ENCODE results near the gene FADS3. TPM values are rescaled to one million over a fixed set of nuclear protein-coding genes. Genes with fewer than 3 reads are reported as not detected.

Gene FADS3
- total RNA-seq, 1 experiment from 2014 or later, result 50.0 TPM

DNA sequence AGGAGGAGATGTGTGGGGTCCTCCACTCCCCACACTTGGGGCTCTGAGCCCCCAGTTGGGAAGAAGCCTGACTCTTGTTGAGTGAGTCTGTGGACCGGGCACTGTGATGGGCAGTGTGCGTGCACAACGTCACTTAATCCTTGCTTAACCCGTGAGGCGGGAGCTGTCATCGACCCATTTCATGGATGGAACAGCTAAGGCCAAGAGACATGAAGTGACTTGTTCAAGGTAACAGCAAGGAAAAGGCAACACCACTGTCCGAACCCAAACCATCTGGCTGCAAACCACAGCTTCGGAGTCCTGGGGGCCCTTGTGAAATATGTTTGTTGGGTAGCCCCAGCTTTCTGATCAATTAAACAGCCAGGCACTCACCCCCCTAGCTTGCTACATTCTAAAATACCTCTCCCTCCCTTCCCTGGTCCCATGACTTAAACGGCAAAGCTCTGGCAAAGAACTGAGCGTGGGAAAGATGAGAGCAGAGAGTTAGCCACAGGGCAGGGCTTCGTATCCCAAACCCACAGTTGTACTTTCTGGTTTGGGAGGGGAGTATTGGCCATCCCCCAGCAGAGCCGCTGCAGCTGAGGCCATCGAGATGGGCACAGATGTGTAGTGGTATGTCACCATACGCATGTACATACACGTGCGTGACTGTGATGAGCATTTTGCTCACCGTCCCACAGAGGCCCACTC, 37.0 kb downstream of the FADS3 start (continued):
- TF ChIP-seq, protein P1, sequence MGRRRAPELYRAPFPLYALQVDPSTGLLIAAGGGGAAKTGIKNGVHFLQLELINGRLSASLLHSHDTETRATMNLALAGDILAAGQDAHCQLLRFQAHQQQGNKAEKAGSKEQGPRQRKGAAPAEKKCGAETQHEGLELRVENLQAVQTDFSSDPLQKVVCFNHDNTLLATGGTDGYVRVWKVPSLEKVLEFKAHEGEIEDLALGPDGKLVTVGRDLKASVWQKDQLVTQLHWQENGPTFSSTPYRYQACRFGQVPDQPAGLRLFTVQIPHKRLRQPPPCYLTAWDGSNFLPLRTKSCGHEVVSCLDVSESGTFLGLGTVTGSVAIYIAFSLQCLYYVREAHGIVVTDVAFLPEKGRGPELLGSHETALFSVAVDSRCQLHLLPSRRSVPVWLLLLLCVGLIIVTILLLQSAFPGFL (CRISPR knock-in tag; IDR thresholded peaks at IDR 0.05; ENCODE audit: borderline replicate concordance), result no peak
- TF ChIP-seq CTCF (IDR thresholded peaks at IDR 0.05), result no peak
- no peak for TF ChIP-seq NFATC4 (CRISPR knock-in tag; IDR thresholded peaks at IDR 0.05)
- TF ChIP-seq, protein P2, sequence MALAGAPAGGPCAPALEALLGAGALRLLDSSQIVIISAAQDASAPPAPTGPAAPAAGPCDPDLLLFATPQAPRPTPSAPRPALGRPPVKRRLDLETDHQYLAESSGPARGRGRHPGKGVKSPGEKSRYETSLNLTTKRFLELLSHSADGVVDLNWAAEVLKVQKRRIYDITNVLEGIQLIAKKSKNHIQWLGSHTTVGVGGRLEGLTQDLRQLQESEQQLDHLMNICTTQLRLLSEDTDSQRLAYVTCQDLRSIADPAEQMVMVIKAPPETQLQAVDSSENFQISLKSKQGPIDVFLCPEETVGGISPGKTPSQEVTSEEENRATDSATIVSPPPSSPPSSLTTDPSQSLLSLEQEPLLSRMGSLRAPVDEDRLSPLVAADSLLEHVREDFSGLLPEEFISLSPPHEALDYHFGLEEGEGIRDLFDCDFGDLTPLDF (CRISPR knock-in tag; IDR thresholded peaks at IDR 0.05), result no peak

- ATAC-seq (no peak), DNase-seq (ENCODE audit: low spot score) (no peak)
- TF ChIP-seq NFE2L1 (CRISPR knock-in tag; IDR thresholded peaks at IDR 0.05) (no peak), IRF1 (CRISPR knock-in tag; IDR thresholded peaks at IDR 0.05) (no peak), ZNF416 (CRISPR knock-in tag; IDR thresholded peaks at IDR 0.05) (no peak), JAZF1 (CRISPR knock-in tag; IDR thresholded peaks at IDR 0.05) (no peak), ZBTB21 (CRISPR knock-in tag; IDR thresholded peaks at IDR 0.05; ENCODE audit: borderline replicate concordance) (no peak), GRHL2 (CRISPR knock-in tag; IDR thresholded peaks at IDR 0.05; ENCODE audit: insufficient replicate concordance, severe bottlenecking) (no peak), ESRRA (CRISPR knock-in tag; IDR thresholded peaks at IDR 0.05; ENCODE audit: borderline replicate concordance) (no peak)
- TF ChIP-seq, protein P3, sequence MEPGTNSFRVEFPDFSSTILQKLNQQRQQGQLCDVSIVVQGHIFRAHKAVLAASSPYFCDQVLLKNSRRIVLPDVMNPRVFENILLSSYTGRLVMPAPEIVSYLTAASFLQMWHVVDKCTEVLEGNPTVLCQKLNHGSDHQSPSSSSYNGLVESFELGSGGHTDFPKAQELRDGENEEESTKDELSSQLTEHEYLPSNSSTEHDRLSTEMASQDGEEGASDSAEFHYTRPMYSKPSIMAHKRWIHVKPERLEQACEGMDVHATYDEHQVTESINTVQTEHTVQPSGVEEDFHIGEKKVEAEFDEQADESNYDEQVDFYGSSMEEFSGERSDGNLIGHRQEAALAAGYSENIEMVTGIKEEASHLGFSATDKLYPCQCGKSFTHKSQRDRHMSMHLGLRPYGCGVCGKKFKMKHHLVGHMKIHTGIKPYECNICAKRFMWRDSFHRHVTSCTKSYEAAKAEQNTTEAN (CRISPR knock-in tag; IDR thresholded peaks at IDR 0.05), result no peak
- TF ChIP-seq, protein P4, sequence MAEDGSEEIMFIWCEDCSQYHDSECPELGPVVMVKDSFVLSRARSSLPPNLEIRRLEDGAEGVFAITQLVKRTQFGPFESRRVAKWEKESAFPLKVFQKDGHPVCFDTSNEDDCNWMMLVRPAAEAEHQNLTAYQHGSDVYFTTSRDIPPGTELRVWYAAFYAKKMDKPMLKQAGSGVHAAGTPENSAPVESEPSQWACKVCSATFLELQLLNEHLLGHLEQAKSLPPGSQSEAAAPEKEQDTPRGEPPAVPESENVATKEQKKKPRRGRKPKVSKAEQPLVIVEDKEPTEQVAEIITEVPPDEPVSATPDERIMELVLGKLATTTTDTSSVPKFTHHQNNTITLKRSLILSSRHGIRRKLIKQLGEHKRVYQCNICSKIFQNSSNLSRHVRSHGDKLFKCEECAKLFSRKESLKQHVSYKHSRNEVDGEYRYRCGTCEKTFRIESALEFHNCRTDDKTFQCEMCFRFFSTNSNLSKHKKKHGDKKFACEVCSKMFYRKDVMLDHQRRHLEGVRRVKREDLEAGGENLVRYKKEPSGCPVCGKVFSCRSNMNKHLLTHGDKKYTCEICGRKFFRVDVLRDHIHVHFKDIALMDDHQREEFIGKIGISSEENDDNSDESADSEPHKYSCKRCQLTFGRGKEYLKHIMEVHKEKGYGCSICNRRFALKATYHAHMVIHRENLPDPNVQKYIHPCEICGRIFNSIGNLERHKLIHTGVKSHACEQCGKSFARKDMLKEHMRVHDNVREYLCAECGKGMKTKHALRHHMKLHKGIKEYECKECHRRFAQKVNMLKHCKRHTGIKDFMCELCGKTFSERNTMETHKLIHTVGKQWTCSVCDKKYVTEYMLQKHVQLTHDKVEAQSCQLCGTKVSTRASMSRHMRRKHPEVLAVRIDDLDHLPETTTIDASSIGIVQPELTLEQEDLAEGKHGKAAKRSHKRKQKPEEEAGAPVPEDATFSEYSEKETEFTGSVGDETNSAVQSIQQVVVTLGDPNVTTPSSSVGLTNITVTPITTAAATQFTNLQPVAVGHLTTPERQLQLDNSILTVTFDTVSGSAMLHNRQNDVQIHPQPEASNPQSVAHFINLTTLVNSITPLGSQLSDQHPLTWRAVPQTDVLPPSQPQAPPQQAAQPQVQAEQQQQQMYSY (CRISPR knock-in tag; IDR thresholded peaks at IDR 0.05), result no peak
- H3K9me3 Mint-ChIP-seq, result no peaks in the 10 kb centered on the region
- H3K36me3 Mint-ChIP-seq, result peaks cover 64% of the 10 kb centered on the region
- no peak overlapping the region for H3K4me3 Mint-ChIP-seq
- no peak overlapping the region for H3K27ac Mint-ChIP-seq
- POLR2A ChIA-PET, result interaction anchor here (0.7 kb wide), 1 partner anchor 172 kb away, joined by 4 read pairs; no protein-coding TSS in a partner anchor
- CTCF ChIA-PET, result interaction anchor here (0.6 to 1.5 kb wide), 2 partner anchors 9 to 65 kb away, joined by 3 read pairs; no protein-coding TSS in a partner anchor
- no peaks in the 10 kb centered on the region for H3K4me1 Mint-ChIP-seq
- H3K27me3 Mint-ChIP-seq (ENCODE audit: low read depth), result no peaks in the 10 kb centered on the region
Observed at GRCh38 chr11:61853698-61854169, 37.6 kb downstream of the FADS3 start.
